Stomach (tissue), 4 donors: ENCODE data around the gene EGLN1.

Source experiments
- CTCF ChIP-seq, 7 experiments: fragments of 450-650 bp in 4 of 7; fragments of 200-600 bp in 3 of 7; sonication (generic) in 3 of 7; IDR thresholded peaks; one replicate each; pipeline ENCODE4 v1.5.1; 2016 to 2019; ENCODE audit warnings: antibody characterized with exemption in 7 of 7, control low read depth in 2 of 7, mild to moderate bottlenecking in 1 of 7
- EP300 ChIP-seq: sonication (generic); formaldehyde crosslinking; IDR thresholded peaks from one replicate; pipeline ENCODE4 v1.6.1; 2017; ENCODE audit warnings: antibody characterized with exemption
- POLR2A ChIP-seq, 4 donors: fragments of 450-650 bp; IDR thresholded peaks; one replicate each; pipeline ENCODE4 v1.6.1; 2016; ENCODE audit warnings: antibody characterized with exemption in 4 of 4, control low read depth in 2 of 4, mild to moderate bottlenecking in 1 of 4, moderate library complexity in 1 of 4
- POLR2AphosphoS5 ChIP-seq, 3 donors: sonication (generic); formaldehyde crosslinking; IDR thresholded peaks; one replicate each; pipeline ENCODE4 v1.6.1; 2016; ENCODE audit warnings: antibody characterized with exemption in 3 of 3

GRCh38 chr1:231318568-231318967 is 103.5 kb downstream of the EGLN1 start:
- TF ChIP-seq CTCF (IDR thresholded peaks at IDR 0.05), result no peak
- no peak for TF ChIP-seq POLR2AphosphoS5 (IDR thresholded peaks at IDR 0.05)
- no peak for TF ChIP-seq EP300
- TF ChIP-seq POLR2A (IDR thresholded peaks at IDR 0.05), result no peak
